K562 (cell line): ENCODE data around the gene AFF3. TPM values are rescaled to one million over a fixed set of nuclear protein-coding genes. Genes with fewer than 3 reads are reported as not detected.

Experiments used
- CC2D1A ChIP-seq: fragments of 450-650 bp; IDR thresholded peaks from 2 replicates; pipeline ENCODE4 v1.6.1; 2017; ENCODE audit warnings: mild to moderate bottlenecking
- DMBX1 ChIP-seq: fragments of 250-450 bp; sonication (Bioruptor Pico); IDR thresholded peaks from 2 replicates; pipeline ENCODE4 v1.8.0; 2022; ENCODE audit warnings: inconsistent platforms, mild to moderate bottlenecking, moderate library complexity, borderline replicate concordance
- DPF2 ChIP-seq: fragments of 450-650 bp; IDR thresholded peaks from 2 replicates; pipeline ENCODE4 v1.6.1; 2016
- EP300 ChIP-seq: IDR thresholded peaks from 2 replicates; pipeline ENCODE4 v1.6.1; 2012; ENCODE audit warnings: low read length, improper control_type of control experiment
- FOXA3 ChIP-seq, 2 experiments: fragments of 450-650 bp in 1 of 2; sonication (generic) in 1 of 2; formaldehyde crosslinking; IDR thresholded peaks in 1 of 2; conservative IDR thresholded peaks in 1 of 2; 2 replicates each; pipeline versions ENCODE4 v1.4.0 to v1.8.0; 2020 to 2022; ENCODE audit warnings: mild to moderate bottlenecking in 2 of 2, missing genetic modification reagents in 1 of 2
- GATA2 ChIP-seq: sonication (generic); formaldehyde crosslinking; IDR thresholded peaks from 2 replicates; pipeline ENCODE4 v1.4.0; 2020; ENCODE audit warnings: mild to moderate bottlenecking, missing genetic modification reagents
- HDAC1 ChIP-seq, 2 experiments: fragments of 450-650 bp; IDR thresholded peaks; 2 replicates each; pipeline ENCODE4 v1.6.1; 2016 to 2017; ENCODE audit warnings: inconsistent platforms in 1 of 2, mild to moderate bottlenecking in 1 of 2, moderate library complexity in 1 of 2
- HDAC2 ChIP-seq: fragments of 450-650 bp; IDR thresholded peaks from 2 replicates; pipeline ENCODE4 v1.6.1; 2016; ENCODE audit warnings: mild to moderate bottlenecking
- KLF16 ChIP-seq: IDR thresholded peaks from 2 replicates; pipeline ENCODE4 v1.6.1; 2016; ENCODE audit warnings: antibody characterized with exemption
- LEF1 ChIP-seq: fragments of 450-650 bp; IDR thresholded peaks from 2 replicates; pipeline ENCODE4 v1.6.1; 2016; ENCODE audit warnings: mild to moderate bottlenecking
- NCOA1 ChIP-seq: fragments of 450-650 bp; IDR thresholded peaks from 2 replicates; pipeline ENCODE4 v1.6.1; 2016; ENCODE audit warnings: low read depth
- NCOA2 ChIP-seq, 2 experiments: fragments of 450-650 bp; IDR thresholded peaks; 2 replicates each; pipeline ENCODE4 v1.6.1; 2018; ENCODE audit warnings: mild to moderate bottlenecking in 2 of 2, moderate library complexity in 1 of 2; ENCODE audit not compliant: partially characterized antibody in 2 of 2
- RCOR1 ChIP-seq, 2 experiments: IDR thresholded peaks; 2 replicates each; pipeline ENCODE4 v1.6.1; 2012; ENCODE audit warnings: low read depth in 2 of 2, low read length in 2 of 2, borderline replicate concordance in 1 of 2, improper control_type of control experiment in 1 of 2
- SMAD4 ChIP-seq: fragments of 250-450 bp; sonication (Bioruptor Pico); conservative IDR thresholded peaks from 2 replicates; pipeline ENCODE4 v1.8.0; 2021; ENCODE audit warnings: inconsistent platforms, mild to moderate bottlenecking, moderate library complexity
- SOX6 ChIP-seq: fragments of 450-650 bp; IDR thresholded peaks from 2 replicates; pipeline ENCODE4 v1.6.1; 2014; ENCODE audit warnings: mild to moderate bottlenecking
- STAT5A ChIP-seq: IDR thresholded peaks from 2 replicates; pipeline ENCODE4 v1.6.1; 2012; ENCODE audit warnings: low read length, inconsistent platforms, borderline replicate concordance
- TARDBP ChIP-seq: fragments of 450-650 bp; IDR thresholded peaks from 2 replicates; pipeline ENCODE4 v1.6.1; 2016
- TCF3 ChIP-seq: sonication (generic); formaldehyde crosslinking; IDR thresholded peaks from 2 replicates; pipeline ENCODE4 v1.4.0; 2020; ENCODE audit warnings: mild to moderate bottlenecking, missing genetic modification reagents
- TRIM24 ChIP-seq, 2 experiments: fragments of 450-650 bp; IDR thresholded peaks; 2 replicates each; pipeline ENCODE4 v1.6.1; 2016
- ZBTB17 ChIP-seq: fragments of 450-650 bp; formaldehyde crosslinking; IDR thresholded peaks from 2 replicates; pipeline ENCODE4 v1.4.0; 2020; ENCODE audit warnings: mild to moderate bottlenecking
- ZMIZ1 ChIP-seq, 2 experiments: fragments of 150-350 bp in 1 of 2; IDR thresholded peaks; 2 replicates each; pipeline ENCODE4 v1.6.1; 2012 to 2016; ENCODE audit warnings: low read depth in 2 of 2, low read length in 2 of 2, mild to moderate bottlenecking in 1 of 2, moderate library complexity in 1 of 2
- ZNF395 ChIP-seq: fragments of 200-800 bp; sonication (Bioruptor generic); IDR thresholded peaks from 2 replicates; pipeline ENCODE4 v1.6.1; 2017; ENCODE audit warnings: missing genetic modification characterization, missing compliant biosample characterization
- polyA plus RNA-seq, 8 experiments: library from polyadenylated mRNA; depleted of rRNA in 4 of 8; stranded (reverse) in 5 of 8; unstranded in 3 of 8; fragments of >200 nt; fragmentation: Nextera tagmentation in 2 of 8; fragmentation: Illumina TruSeq in 1 of 8; extraction: Ambion mirVana in 2 of 8; extraction: Trizol in 1 of 8; gene quantifications; 2 replicates each; pipeline versions ENCODE4 v1.2.1 to v1.2.3, GENCODE V29; 2011 to 2014; ENCODE audit warnings: inconsistent platforms in 1 of 8, missing spikeins in 1 of 8
- total RNA-seq, 7 experiments: library from RNA; depleted of rRNA in 6 of 7; stranded (reverse); fragments of >200 nt in 6 of 7; fragmentation: Illumina TruSeq in 2 of 7; extraction: Trizol in 2 of 7; gene quantifications; 2 replicates each; pipeline versions ENCODE4 v1.2.1 to v1.2.3, GENCODE V29; 2011 to 2021; ENCODE audit warnings: low replicate concordance in 1 of 7
- TF ChIP-seq, protein P1 (sequence below): fragments of 450-650 bp; formaldehyde crosslinking; IDR thresholded peaks from 2 replicates; pipeline ENCODE4 v1.4.0; 2020; ENCODE audit warnings: mild to moderate bottlenecking, moderate library complexity
- TF ChIP-seq, protein P2 (sequence below): fragments of 450-650 bp; IDR thresholded peaks from 2 replicates; pipeline ENCODE4 v1.6.1; 2016; ENCODE audit warnings: low read depth, mild to moderate bottlenecking, moderate library complexity

AFF3 gene
- total and polyA plus RNA-seq, 9 of the 15 experiments (the other 6 are each of a cell fraction or from before 2014, with no cell fraction given), result 0.02 to 0.11 TPM; not detected in 7

GRCh38 chr2:99773642-99774041 is 368.7 kb downstream of the AFF3 start (continued):
- TF ChIP-seq FOXA3 (CRISPR knock-in tag; conservative IDR thresholded peaks at IDR 0.05 in 1 of 2, IDR thresholded peaks at IDR 0.05 in 1 of 2) (peak in 1 of 2 experiments; percentile 49; a peak in 1 of 4 replicates), HDAC2 (peak; percentile 93), GATA2 (peak; percentile 90), ZNF395 (CRISPR knock-in tag) (peak; percentile 87; the same call in 1 of the 2 replicates), CC2D1A (peak; percentile 82), ZMIZ1 (IDR thresholded peaks at IDR 0.05; ENCODE audit: low read depth in 2 of 2, low read length in 2 of 2) (peak in 1 of 2 experiments; percentile 49; a peak in 1 of 4 replicates), DPF2 (peak; percentile 93), DMBX1 (0 out of 2 replicates have a peak, but pooled peaks have one; percentile 68), TRIM24 (IDR thresholded peaks at IDR 0.05) (peak; percentile 83 to 89), SOX6 (peak; percentile 96), TCF3 (CRISPR knock-in tag) (peak; percentile 91), KLF16 (peak; percentile 90), ZBTB17 (CRISPR knock-in tag) (peak; percentile 50; the same call in 1 of the 2 replicates), NCOA1 (peak; percentile 63), RCOR1 (IDR thresholded peaks at IDR 0.05; ENCODE audit: borderline replicate concordance in 1 of 2, low read depth in 2 of 2, low read length in 2 of 2) (peak; percentile 68 to 89; a peak in 3 of 4 replicates), LEF1 (peak; percentile 64; the same call in 1 of the 2 replicates), STAT5A (peak; percentile 57; the same call in 1 of the 2 replicates), TARDBP (peak; percentile 61; the same call in 1 of the 2 replicates), SMAD4 (CRISPR knock-in tag) (peak; percentile 79), NCOA2 (IDR thresholded peaks at IDR 0.05; ENCODE audit: partially characterized antibody in 2 of 2) (peak in 1 of 2 experiments; percentile 51), EP300 (peak; percentile 71), HDAC1 (IDR thresholded peaks at IDR 0.05) (peak in 1 of 2 experiments; percentile 86; a peak in 2 of 4 replicates)
- TF ChIP-seq, protein P1, sequence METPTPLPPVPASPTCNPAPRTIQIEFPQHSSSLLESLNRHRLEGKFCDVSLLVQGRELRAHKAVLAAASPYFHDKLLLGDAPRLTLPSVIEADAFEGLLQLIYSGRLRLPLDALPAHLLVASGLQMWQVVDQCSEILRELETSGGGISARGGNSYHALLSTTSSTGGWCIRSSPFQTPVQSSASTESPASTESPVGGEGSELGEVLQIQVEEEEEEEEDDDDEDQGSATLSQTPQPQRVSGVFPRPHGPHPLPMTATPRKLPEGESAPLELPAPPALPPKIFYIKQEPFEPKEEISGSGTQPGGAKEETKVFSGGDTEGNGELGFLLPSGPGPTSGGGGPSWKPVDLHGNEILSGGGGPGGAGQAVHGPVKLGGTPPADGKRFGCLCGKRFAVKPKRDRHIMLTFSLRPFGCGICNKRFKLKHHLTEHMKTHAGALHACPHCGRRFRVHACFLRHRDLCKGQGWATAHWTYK (CRISPR knock-in tag), result 0 out of 2 replicates have a peak, but pooled peaks have one; percentile 42
- TF ChIP-seq, protein P2, sequence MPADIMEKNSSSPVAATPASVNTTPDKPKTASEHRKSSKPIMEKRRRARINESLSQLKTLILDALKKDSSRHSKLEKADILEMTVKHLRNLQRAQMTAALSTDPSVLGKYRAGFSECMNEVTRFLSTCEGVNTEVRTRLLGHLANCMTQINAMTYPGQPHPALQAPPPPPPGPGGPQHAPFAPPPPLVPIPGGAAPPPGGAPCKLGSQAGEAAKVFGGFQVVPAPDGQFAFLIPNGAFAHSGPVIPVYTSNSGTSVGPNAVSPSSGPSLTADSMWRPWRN, result peak; percentile 58; the same call in 1 of the 2 replicates
